Keratinocyte (primary cell): Measurements from ENCODE around the gene CNOT3.
"Not testable (repeated sequence)": the region's sequence is repeated elsewhere in the genome, so short reads cannot be mapped to it uniquely, and the experiment has no call there.

Experiments
- EZH2 ChIP-seq: IDR thresholded peaks from one replicate; pipeline ENCODE4 v1.6.1; 2012; ENCODE audit warnings: inconsistent platforms, mild to moderate bottlenecking, low read length, moderate library complexity
- TF ChIP-seq, protein P1 (sequence below), 3 experiments: IDR thresholded peaks in 1 of 3; conservative IDR thresholded peaks in 1 of 3; optimal IDR thresholded peaks in 1 of 3; 2 replicates in 2 of 3; 3 replicates in 1 of 3; pipeline versions ENCODE3 to v1.5.1; 2011; ENCODE audit warnings: low read length in 3 of 3, mild to moderate bottlenecking in 3 of 3, moderate library complexity in 2 of 3, control low read depth in 1 of 3, inconsistent platforms in 1 of 3; ENCODE audit not compliant: insufficient read depth in 2 of 3; ENCODE audit errors: extremely low read depth in 1 of 3

DNA sequence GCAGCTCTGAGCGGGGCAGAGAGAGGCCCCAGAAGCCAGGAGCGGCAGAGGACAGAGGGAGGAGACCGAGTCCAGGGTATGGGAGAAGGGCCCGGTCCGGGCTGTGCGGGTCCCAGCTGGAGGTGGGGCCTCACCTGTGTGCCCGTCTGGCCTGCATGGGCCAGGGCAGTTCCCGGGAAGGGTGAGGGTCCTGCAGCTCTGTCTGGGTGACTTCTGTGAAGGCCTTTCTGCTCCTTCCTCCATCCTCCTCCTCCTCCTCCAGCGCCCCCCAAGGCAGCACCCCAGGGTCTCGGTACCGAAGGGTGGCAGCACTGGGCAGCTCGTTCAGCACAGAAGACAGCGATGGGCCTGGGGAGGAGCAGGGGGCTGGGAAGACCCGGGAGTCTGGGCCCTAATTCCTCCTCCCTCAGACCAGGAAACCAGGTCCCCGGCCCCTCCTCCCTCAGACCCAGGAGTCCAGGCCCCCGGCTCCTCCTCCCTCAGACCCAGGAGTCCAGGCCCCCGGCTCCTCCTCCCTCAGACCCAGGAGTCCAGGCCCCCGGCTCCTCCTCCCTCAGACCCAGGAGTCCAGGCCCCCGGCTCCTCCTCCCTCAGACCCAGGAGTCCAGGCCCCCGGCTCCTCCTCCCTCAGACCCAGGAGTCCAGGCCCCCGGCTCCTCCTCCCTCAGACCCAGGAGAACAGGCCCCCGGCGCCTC is 34.3 kb downstream of the CNOT3 start:
- TF ChIP-seq, protein P1, sequence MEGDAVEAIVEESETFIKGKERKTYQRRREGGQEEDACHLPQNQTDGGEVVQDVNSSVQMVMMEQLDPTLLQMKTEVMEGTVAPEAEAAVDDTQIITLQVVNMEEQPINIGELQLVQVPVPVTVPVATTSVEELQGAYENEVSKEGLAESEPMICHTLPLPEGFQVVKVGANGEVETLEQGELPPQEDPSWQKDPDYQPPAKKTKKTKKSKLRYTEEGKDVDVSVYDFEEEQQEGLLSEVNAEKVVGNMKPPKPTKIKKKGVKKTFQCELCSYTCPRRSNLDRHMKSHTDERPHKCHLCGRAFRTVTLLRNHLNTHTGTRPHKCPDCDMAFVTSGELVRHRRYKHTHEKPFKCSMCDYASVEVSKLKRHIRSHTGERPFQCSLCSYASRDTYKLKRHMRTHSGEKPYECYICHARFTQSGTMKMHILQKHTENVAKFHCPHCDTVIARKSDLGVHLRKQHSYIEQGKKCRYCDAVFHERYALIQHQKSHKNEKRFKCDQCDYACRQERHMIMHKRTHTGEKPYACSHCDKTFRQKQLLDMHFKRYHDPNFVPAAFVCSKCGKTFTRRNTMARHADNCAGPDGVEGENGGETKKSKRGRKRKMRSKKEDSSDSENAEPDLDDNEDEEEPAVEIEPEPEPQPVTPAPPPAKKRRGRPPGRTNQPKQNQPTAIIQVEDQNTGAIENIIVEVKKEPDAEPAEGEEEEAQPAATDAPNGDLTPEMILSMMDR (optimal IDR thresholded peaks at IDR 0.05 in 1 of 3, IDR thresholded peaks at IDR 0.05 in 1 of 3, conservative IDR thresholded peaks at IDR 0.05 in 1 of 3; ENCODE audit: extremely low read depth in 1 of 3, insufficient read depth in 2 of 3, low read length in 3 of 3): not testable (repeated sequence)
- not testable (repeated sequence) for TF ChIP-seq EZH2
